Fibroblast of peridontal ligament (primary cell): ENCODE results near the gene RIF1.

Source experiments
- DNase-seq: peaks from one replicate; pipeline ENCODE4 v3.0.0-alpha.2; 2010; ENCODE audit errors: extremely low read depth

Gene RIF1

GRCh38 chr2:151522556-151522955, 112.9 kb downstream of the RIF1 start:
- DNase-seq, result no peak

- DNase-seq, result no peak
These were observed 114.1 kb downstream of the RIF1 start for GRCh38 chr2:151523850-151524249.

- no peak for DNase-seq
These were observed 116.2 kb downstream of the RIF1 start for GRCh38 chr2:151525821-151526373.

GRCh38 chr2:151526572-151527090, 116.9 kb downstream of the RIF1 start:
- DNase-seq, result no peak
